ELF-1 (cell line): ENCODE measurements around the gene TMEM115.

Source experiments
- DNase-seq: peaks from one replicate; pipeline ENCODE4 v3.0.0-alpha.2; 2016; ENCODE audit warnings: low read depth, low spot score

The TMEM115 gene

DNA sequence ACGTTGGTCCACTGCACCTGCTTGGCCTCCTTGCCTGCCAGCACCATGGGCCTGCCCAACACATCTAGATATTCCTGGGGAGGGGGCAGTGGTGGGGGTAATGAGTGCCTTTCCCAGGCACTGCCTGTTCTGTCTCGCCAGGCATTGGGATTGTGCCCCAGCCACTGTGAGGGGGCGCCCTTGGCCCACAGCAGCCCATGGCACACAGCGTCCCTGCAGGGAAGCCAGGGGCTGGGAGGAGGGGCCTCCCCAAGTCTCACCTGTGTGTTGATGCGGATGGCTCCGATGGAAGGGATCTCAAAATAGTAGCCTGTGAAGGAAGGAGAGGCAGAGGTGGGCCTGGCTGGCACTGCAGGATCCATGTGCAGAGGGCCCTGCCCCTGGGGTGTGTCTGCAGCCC, 18.7 kb upstream of the TMEM115 start:
- DNase-seq: no peak

DNA sequence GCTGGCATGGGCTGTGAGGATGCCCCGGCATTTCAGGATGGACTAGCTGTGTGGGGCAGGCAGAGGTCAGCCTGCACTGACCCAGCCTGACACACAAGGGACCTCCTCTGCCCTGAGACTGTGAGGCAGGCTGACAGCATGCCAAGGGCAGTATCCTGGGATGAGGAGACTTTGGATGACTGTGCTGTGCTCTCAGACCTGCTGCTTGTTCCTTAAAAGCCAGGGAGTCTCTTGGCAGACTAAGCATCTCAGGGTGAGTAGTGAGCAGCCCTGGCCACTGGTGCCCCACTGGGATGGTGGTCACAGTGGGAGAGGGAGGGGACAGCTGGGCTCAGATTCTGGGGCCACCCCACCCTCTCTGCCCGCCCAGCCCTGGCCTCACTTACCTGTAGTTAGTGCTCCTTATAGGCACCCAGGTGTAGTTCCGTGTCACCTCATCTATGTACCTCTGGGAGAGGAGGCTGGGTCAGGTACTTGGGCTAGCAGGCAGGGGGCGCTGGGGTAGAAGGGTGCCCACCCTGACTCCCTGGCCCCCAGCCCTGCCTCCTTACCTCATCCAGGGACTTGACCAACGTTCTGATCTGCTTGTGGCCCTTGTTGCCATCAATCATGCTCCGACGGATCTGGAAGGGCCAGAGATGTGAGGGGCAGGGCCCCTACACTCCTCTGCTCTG, 16.1 kb upstream of the TMEM115 start:
- peak; percentile 30 for DNase-seq

DNA sequence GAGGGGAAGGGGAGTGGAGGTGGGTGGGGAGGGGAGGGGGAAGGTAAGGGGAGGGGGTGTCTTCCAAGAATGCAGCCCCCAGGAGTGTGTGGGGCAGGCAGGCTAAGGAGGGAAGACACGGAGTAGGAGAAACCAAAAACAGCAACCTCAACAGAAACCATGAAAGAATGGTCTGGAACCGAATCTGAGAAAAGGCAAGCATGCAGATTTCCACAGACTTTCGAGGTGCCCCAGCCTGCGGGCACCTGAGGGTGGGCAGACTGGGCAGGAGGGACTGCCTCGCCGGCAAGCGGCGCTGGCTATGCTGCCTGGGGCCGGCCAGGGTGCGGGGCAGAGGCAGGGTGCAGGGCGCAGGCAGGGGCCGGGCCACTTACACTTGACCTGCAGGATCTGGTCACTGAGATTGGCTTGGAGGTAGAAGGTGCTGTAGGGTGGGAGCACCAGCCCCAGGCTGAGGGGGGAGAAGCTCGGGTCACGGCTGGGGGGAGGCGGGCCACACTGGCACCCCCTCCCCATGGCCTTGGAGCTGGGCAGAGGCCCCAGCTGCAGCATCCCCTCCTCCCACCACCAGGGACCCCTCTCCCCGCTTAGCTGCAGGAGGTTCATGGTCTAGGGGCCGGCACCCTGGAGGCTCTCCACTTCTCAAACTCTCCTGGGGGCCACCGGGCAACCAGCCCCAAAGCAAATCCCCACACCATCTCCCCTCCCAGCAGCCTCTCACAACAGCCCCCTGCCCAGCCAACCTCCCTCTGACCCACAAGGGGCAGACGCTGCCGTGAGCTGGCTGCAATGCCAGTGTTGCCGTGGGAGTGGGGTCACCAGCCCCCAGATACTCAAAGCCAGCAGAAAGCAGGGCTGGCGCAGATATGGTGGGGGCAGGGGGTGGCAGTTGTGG, 15.3 kb upstream of the TMEM115 start:
- no peak for DNase-seq

DNA sequence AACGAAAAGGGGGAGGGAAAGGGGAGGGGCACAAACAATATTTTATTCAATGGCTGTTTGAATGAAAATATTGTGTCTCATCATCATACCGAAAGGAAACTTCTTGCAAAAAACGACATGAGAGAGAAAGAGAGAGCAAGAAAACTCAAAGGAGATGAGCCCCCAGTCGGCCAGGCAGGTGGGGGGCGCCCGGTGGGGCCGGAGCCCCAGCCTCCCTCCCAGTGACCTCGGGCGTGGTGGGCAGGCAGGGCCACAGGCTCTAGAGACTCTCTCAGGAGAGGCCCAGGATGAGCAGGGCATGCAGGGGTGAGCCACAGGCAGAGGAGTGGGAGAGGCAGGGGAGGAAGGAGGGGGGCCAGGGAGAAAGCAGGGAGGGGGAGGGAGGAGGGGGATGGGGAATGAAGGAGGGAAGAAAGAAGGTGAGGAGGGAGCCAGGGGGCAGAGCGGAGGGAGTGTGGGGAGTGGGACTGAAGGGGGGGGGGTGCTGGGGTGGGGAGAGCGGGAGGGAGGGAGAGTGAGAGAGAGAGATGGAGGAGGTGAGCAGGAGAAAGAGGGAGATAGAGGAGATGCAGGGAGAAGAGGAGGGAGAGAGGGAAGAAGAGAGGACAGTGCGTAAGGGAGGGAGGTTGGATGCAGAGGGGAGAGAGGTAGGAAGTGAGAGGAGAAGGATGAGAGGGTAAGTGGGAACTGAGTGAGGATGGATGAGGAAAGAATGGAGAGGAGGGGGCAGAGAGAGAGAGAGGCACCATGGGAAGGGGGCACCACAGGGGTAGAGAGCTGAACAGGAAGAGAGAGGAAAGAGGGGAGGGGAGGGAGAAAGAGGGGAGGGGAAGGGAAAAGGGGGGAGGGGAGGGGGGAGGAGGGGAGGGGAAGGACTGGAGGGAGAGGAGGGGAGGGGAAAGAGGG, 14.1 kb upstream of the TMEM115 start:
- DNase-seq: no peak

DNA sequence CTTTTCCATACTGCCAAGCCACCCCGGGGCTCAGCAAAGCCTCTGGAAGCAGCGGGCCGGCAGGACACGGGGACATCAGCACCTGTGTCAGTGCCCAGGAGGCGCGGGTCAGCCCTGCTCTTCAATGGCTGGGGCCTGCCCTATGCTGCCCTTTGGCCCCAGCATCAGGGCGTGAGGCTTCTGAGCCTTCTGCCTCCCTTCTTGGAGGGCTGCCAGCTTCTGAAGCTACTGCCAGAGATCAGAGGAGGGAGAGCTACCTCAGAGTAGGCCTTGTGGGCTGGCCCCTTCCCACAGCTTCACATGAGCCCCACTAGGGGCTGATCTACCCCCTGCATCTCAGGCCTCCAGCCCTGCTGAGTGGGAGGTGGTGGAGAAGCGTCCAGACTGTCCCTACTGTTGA, 13.0 kb upstream of the TMEM115 start:
- DNase-seq: no peak

DNA sequence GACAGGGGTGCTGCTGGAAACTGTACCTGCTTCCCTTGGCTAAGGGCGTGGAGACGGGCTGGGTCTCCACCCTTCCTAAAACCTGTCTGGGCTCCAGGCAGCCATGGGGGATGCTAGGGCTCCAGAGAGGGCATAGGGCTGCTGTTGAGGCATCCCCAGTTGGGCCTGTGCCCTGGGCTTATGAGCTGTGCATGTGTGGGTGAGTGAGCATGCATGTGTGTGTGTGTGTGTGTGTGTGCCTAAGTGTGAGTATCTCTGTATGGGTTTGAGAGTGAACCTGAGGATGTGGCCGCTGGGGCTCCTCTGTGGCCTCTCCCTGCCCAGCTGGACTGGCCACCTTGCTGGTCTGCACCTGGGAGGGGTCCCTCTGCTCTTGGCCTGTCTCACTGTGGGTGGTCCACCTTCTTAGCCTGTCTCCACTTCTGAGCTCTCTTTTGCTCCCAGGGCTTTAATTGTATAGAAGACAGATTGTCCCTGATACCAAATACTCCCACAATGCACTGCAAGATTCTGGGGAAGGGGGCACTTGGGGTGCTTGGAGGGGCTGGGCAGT, 11.9 kb upstream of the TMEM115 start:
- DNase-seq: no peak

DNA sequence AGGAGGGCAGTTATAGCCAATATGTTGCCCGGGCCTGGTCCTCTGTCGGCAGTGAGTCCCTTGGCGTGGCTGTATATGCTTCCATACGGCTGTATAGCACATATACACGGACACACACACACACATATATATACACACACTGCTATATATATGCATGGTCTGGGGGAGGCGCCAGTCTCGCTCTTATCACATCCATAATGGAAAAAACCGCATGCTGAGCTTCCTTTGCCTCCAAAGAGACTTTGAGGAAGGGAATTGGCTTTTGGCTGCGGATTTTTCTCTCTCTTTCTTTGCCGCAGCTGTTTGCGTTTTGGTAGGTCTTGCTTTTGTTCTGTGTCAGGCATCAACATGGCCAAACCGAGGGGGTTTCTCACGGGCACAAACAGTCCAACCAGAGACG, 11.3 kb upstream of the TMEM115 start:
- DNase-seq: no peak

DNA sequence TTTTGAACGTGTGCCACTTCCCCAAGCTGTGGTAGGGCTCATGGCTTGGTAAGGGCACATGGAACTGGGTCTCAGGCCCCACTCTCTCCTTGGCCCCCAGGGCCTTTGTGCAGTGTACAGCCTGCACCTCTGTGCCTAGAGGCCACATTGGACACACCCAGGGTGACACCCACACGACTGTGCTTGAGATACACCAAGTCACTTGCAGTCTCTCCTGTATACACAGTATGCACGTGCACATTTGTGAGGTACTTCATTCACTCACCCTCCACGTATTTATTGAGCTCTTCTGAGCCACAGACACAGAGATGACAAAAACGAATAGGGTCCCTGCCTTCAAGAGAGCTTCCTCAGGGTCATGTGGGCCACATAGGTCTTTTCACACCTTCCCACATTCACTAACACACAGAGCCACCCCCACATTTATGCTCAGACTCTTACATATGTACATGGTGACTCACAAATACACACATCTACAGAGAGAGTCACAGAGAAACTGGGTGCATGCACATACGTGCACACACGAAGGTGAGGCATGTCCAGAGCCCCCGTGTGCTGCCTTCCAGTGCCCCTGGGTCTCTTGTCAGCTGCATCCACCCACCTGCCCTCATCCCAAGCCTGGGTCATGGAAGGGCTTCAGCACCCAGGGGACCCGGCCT, 9.8 kb upstream of the TMEM115 start:
- no peak for DNase-seq

DNA sequence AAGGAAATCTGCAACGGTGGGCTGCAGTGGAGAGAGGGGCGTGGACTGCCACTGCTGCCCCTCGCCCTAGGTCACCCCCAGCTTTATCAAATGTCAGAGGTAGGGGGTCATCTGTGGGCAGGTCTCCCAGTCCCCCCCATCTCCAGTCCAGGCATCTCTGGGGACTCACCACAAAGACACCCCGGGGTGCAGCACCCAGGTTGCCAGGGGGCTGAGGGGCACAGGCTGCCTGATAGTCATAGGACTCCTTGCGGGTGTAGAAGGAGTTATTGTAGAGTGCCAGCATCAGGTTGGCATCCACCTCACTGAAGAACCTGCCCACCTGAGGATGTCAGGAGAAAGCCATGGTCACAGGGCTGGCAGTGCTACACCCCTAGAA, 6.5 kb upstream of the TMEM115 start:
- no peak for DNase-seq

DNA sequence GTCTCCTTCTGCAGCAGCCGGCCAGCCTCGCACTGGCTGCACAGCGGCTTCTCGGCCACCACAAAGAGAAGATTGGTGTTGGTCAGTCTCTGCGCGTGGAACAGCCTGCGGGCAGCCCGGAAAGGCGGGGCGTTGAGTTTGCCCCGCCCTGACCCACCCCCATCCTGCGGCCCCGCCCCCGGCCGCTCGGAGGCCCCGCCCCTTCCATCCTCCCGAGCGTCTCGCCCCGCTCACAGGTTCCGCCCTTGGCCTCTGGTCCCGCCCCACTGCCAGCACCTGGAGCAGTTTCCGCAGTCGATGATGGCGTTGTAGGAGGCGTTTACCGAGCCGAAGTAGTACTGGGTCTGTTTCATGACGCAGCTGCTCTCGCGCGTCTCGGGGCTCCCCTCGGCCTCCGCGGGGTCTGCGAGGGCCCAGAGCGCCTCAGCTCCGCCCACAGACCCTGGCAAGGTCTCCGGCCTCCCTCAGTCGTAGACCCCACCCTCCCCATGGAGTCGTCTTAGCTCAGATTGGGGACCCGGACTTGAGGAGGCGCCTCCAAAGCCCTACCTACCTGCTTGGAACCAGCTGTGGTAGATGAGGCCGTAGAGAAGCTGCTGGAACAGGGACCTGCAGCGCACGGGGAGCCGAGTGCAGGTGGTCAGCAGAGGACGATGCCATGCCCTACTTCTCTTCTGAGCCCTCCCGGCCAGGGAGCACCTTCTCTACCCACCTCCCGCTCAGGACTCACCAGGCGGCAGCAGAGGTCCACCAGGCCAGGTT, 5.9 kb upstream of the TMEM115 start:
- peak; percentile 81 for DNase-seq

DNA sequence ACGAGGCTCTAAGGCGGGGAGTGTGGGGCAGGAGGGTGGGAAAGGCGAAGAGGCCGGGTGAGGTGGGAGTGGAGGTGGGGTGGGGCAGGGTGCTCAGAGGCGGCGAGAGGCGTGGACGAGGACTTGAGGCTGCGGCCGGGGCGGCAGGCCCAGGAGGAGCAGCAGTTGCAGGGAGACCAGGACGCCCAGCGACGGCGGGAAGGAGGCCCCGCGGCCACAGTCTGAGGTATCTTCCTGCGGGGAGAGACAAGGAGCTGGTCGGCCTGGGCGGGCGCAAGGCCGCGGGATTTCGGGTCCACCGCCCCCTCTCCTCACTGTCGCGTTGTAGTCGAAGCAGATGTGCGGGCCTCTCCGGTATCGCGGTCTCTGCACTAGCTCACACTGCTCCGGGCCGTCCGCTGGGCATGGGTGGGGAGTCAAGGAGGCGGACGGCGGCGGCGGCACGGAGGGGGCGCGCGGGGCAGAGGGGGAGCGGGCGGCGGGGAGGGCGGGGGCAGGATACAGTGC, 5.3 kb upstream of the TMEM115 start:
- DNase-seq: peak; percentile 34

DNA sequence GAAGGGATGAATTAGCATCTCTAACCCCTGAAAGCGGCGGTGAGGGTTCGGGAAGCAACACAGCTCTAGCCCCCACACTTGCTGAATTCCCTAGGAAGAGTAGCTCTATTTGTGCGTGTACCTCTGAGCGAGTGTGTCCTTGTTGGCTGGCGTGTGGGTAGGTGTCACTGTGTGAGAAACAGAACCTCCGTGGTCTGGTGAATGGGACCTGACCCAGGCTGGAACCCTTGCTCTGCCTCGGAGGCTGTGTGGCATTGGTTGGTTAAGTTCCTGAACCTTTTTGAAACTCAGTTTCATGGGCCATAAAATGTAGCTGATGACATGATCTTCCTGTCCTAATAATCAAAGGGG, 414 bp upstream of the TMEM115 start:
- no peak for DNase-seq

DNA sequence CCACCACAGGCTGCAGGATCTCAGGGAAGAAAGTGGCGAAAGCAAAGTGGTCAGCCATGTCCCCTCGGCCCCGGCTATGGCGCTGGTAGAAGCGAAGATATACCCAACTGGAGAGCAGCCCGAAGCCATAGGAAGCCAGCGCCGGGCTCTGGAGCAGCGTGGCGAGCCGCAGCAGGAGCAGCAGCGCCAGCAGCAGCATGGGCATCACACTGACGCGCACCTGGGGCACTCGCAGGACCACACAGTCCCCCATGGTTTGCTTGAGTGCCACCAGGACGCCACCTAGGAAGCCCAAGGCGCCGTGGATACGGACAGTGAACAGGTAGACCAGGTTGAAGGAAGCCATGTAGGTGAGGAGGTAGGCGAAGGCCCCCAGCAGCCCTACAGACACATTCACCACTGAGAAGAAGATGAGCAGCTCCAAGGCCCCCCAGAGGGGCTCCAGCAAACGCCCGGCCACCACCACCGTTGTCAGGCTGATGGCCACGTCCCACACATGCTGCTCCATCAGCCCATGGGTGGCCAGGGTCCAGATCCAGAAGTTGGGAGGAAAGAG, 888 bp downstream of the TMEM115 start:
- DNase-seq: no peak

DNA sequence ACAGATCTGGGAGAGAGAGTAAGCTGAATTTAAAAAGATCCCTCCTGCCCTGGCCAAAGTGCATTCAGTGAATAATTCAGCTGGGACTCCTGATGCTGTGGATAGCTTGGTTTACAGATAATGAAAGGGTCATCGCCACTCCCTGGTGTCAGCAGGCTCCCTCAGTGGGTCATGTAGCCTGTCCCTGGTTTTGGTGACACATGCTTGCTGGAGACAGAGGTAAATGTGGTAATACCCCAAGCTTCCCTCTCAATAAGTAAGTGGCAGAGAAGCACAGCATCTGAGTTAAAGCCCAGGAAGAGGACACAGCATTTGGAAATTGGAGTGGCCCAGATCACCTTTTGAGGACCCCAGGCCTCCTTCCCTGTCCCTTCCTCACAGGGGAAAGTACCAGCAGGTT, 1.8 kb downstream of the TMEM115 start:
- no peak for DNase-seq

DNA sequence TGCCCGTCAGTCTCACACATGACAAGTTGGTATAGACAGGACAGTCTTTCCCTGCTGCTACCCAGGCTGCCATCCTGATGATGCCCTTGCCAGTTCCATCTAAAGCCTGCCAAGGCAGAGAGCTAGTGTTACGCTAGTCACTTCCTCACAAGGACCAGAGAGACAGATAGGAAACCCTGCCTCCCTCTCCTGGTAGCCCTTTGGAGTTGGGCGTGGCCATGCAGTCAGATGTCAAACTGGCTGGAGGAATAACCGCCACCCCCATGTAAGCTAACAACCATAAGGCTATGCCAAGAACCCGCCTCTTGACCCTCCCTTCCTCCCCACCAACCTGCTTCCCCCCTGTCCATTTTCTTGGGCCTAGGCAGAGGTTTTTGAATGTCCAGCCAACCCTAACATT, 2.8 kb downstream of the TMEM115 start:
- no peak for DNase-seq

DNA sequence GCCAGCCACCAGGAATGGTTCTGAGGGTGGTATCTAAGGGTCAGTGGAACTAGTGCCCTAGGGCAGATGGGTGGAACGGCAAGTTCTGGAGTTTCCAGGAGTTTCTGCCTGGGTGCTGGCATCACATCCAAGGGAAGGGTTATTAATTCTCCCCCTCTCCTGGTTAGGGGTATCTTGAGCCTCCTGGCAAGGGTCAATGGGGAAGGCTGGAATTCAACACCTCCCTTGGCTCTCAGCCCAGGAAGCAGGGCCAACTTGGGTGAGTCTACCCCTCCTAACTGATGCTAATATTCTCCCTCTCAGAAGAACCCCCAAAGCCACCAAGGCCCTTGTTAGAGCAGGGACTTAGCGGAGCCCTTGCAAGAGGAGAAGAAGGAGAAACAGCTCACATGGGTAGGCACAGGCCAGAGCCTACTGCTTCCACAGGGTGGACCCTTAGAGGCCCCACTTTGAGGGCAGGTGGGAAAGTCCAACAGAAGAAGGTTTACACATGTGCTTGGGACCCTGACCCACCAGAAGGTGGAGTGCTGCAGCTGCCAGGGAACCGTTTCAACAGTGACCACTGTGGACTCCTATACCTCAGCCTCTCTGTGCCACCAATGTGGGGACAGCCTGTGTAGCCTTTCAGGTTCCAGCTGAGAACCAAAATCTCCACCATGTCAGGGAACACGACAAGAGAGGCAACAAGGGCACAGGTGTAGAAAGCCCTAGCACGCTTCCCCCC, 3.3 kb downstream of the TMEM115 start:
- DNase-seq: no peak

DNA sequence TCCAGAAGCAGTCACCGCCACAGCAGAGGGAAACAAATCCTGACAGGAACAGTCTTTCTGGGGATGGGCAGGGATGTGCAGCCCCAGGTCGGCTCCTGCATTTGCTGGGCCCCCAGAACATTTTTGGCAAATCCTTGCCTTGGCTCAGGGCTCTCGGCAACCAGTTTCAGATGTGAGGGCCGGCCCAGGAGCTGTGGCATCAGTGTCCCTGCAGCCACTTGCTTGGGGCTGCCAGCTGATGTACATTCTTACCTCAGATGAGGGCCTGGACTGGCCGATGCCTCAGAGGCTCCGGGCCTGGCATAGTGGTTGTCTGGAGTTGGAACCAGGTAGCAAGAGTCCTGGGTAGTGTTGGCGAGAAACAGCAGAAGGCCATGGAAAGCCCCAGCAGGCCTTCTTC, 4.5 kb downstream of the TMEM115 start:
- no peak for DNase-seq

DNA sequence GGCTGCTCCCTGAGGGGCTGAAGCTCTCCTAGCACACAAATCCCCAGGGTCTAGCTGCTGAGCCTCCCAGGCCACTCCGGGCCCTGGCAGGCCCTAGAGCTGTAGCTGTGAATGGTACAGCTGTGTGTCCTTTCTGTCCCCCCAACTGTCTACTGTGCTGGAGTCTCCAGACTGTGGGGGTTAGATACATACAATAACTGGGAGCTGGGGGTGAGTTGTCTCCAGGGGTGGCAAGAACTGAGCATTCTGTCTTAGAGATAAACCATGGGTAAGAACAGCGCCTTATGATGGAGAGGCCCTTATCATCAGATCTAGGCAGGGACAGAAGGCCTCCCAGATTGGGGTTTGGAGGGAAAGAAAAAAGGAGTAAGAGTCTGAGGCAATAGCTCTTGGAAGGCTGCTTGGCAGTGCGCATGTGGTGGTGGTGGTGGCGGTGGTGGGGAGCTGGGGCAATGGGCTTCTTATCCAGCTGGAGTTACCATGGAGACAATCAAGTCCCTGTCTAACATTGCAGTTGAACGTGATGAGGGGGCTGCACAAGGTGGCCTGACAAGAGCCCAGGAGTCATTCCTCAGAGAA, 5.0 kb downstream of the TMEM115 start:
- DNase-seq: no peak
